Measurements from ENCODE around the gene SNAPC1. TPM values are rescaled to one million over a fixed set of nuclear protein-coding genes. Genes with fewer than 3 reads are reported as not detected.

The SNAPC1 gene
- total RNA-seq (ENCODE audit: unreplicated experiment) = 5.2 TPM
- long read RNA-seq, transcript SNAPC1-201 (10 exons, 2,656 nt) = major isoform, 6 of 12 reads
- long read RNA-seq, partial matches to known transcripts = 6 of 12 reads
- long read RNA-seq, other reads (novel, unspliced or antisense) = 0 of 12 reads

DNA sequence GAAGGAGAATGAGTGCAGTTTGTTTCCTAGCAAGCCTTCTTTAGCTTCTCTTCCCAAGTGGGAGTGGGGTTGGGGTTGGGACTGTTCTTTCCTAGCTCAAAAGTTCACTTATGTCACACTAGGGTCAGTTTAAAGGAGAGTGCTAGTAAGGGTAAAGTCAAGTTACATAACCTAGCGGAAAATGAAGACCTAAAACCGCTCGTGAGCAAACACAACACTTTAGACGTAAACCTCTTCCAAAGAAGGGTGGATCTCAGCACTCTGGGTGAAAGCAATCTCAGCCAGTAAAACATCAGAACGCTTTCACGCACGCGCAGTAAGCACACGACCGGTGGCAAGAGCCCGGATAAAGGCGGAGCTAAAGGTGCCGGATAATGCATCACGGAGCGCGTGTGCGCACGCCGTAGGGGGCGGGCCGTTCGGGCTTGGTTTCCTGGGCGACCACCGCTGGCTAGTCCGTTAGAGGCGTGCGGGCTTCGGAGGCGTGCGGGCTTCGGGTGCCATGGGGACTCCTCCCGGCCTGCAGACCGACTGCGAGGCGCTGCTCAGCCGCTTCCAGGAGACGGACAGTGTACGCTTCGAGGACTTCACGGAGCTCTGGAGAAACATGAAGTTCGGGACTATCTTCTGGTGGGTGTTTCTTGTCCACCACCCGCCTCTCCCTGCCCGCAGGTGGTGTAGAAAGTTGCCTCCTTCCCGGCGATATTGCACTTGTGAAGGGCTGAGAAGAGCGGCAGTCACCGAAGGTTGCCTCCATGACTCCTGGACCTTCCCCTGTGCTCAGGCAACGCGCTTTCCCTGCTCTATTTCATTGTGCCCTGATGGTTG, at the start of gene SNAPC1:
SNAPC1 (plus strand) TSS at position 462 of the 828 bp plus-strand sequence; CDS start at position 503, 41 bp downstream.
- TF ChIP-seq CTCF (IDR thresholded peaks at IDR 0.05; ENCODE audit: unreplicated experiment) = no peak
- DNase-seq (ENCODE audit: low spot score) = peak; percentile 88
- peak within 1 kb of the TSS; percentile 96 for H3K27ac Mint-ChIP-seq (ENCODE audit: unreplicated experiment)
- H3K27me3 Mint-ChIP-seq (ENCODE audit: unreplicated experiment) = peaks cover 2% of the 10 kb centered on the region
- H3K9me3 Mint-ChIP-seq (ENCODE audit: unreplicated experiment) = no peaks in the 10 kb centered on the region
- peak within 1 kb of the TSS; percentile 99 for H3K4me3 Mint-ChIP-seq (ENCODE audit: unreplicated experiment)
- peaks cover 3% of the 10 kb centered on the region for H3K36me3 Mint-ChIP-seq (ENCODE audit: low read depth, unreplicated experiment)
- H3K4me1 Mint-ChIP-seq (ENCODE audit: unreplicated experiment) = peaks cover 20% of the 10 kb centered on the region

DNA sequence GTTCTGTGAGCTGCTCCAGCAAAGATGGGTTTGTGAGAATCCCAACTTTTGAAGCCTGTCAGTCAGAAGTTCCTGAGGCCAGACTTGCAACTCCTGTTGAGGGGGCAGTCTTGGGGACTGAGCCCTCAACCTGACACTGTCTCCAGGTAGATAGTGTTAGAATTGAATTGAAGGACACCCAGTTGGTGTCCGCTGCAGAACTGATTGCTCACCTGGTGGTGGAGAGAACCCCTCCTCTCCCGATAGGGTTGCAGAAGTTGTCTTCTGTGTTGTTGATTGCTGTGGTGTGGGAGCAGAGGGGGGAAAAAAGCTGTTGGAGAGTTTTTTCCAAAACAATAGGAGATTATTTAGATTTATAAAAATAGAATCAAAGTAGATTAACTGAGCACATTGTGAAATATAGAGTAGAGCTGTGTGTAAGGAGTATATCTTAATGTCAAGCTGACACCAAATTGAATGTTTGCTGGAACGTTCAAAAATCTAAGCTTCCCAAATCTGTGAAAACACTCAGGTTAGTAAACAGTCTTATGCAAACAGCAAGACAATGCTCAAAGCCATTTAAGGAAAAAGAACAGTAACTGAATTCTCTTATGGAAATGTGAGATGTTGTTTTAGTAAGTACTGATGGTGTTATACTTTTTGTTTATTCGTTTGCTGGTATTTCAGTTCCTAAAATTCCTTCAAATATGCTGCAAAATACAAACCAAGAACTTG, 48.3 kb upstream of the SNAPC1 start:
- H3K36me3 Mint-ChIP-seq (ENCODE audit: low read depth, unreplicated experiment) = no peaks in the 10 kb centered on the region
- no peak for DNase-seq (ENCODE audit: low spot score)
- no peaks in the 10 kb centered on the region for H3K27me3 Mint-ChIP-seq (ENCODE audit: unreplicated experiment)
- no peak overlapping the region for H3K4me3 Mint-ChIP-seq (ENCODE audit: unreplicated experiment)
- no peaks in the 10 kb centered on the region for H3K9me3 Mint-ChIP-seq (ENCODE audit: unreplicated experiment)
- H3K4me1 Mint-ChIP-seq (ENCODE audit: unreplicated experiment) = peaks cover 37% of the 10 kb centered on the region
- TF ChIP-seq CTCF (IDR thresholded peaks at IDR 0.05; ENCODE audit: unreplicated experiment) = no peak
- H3K27ac Mint-ChIP-seq (ENCODE audit: unreplicated experiment) = no peak overlapping the region

DNA sequence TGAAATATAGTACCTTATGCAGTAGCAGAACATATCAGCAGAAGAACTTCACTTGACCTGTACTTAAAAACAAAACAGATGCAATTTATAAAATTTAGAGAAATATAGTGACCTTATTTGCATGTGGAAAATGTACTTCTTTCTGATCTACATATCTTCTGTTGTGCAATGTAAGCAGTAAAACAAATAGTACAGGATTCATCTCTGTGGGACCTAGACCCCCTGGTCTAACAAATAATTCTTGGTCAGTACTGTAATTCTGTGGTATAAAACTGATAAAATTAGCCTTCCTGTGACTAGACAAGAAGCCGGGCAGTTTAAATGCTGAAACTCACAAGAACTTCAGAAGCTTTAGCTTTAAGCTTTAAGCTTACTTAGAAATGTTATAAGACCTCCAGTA, 45.3 kb upstream of the SNAPC1 start:
- H3K27me3 Mint-ChIP-seq (ENCODE audit: unreplicated experiment) = no peaks in the 10 kb centered on the region
- H3K9me3 Mint-ChIP-seq (ENCODE audit: unreplicated experiment) = no peaks in the 10 kb centered on the region
- no peak overlapping the region for H3K4me3 Mint-ChIP-seq (ENCODE audit: unreplicated experiment)
- peaks cover 4% of the 10 kb centered on the region for H3K36me3 Mint-ChIP-seq (ENCODE audit: low read depth, unreplicated experiment)
- no peak for TF ChIP-seq CTCF (IDR thresholded peaks at IDR 0.05; ENCODE audit: unreplicated experiment)
- DNase-seq (ENCODE audit: low spot score) = no peak
- peak overlapping the region; percentile 40 for H3K27ac Mint-ChIP-seq (ENCODE audit: unreplicated experiment)
- H3K4me1 Mint-ChIP-seq (ENCODE audit: unreplicated experiment) = peaks cover 30% of the 10 kb centered on the region

DNA sequence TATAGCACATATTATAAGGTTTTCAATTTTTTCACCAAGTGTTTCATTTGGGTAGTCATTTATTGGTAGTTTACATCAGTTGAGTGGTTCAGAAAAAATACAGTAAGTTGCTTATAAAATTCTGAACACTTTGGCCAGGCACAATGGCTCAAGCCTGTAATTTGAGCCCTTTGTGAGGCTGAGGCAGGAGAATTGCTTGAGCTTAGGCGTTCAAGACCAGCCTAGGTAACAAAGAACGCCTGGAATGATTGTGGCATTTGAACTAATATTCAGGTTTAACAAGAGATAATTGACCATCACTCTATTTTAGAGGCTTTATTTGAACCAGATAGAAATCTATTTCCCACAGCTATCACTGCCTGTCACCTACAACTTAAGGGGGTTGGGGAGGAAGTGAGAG, 44.2 kb upstream of the SNAPC1 start:
- Mint-ChIP-seq H3K36me3 (ENCODE audit: low read depth, unreplicated experiment) (peaks cover 4% of the 10 kb centered on the region), H3K4me3 (ENCODE audit: unreplicated experiment) (no peak overlapping the region), H3K4me1 (ENCODE audit: unreplicated experiment) (peaks cover 21% of the 10 kb centered on the region), H3K27me3 (ENCODE audit: unreplicated experiment) (no peaks in the 10 kb centered on the region), H3K27ac (ENCODE audit: unreplicated experiment) (no peak overlapping the region), H3K9me3 (ENCODE audit: unreplicated experiment) (no peaks in the 10 kb centered on the region)
- TF ChIP-seq CTCF (IDR thresholded peaks at IDR 0.05; ENCODE audit: unreplicated experiment) = no peak
- DNase-seq (ENCODE audit: low spot score) = no peak

All from endothelial cell (in vitro differentiated cells).